ENCODE results near the gene SLAMF7. TPM values are rescaled to one million over a fixed set of nuclear protein-coding genes. Genes with fewer than 3 reads are reported as not detected.

Gene SLAMF7
- polyA plus RNA-seq, 1 experiment: not detected

DNA sequence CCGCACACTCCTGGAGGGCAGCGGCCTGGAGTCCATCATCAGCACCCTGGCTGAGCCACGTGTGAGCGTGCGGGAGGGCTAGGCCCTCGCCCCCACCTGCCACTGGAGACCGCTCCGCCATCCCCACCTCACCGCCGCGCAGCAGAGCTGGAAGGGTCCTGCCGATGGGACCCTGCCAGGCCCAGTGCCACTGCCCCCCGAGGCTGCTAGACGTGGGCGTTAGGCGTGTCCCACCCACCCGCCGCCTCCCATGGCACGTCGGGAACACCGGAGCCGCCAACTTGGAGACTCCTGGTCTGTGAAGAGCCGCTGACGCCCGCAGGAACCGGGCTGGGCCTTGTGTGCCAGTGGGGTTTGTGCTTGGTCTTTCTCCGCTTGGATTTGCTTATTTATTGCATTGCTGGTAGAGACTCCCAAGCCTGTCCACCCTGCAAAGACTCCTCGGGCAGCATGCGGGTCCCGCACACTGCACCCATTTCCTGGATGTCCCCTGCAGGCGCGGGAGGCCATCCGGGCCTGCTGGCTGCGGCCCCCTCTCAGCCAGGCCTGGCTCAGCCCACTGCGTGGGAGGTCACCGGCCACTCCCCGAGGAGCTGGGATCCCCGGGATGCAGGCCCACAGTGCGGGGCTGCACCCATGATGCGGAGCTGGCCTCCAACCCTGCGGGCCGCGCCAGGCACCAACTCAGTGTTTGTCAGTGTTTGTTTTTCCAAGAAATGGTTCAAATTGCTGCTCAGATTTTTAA is 63.0 kb downstream of the SLAMF7 start:
- ChIA-PET CTCF (no interaction called here), POLR2A (no interaction called here)
- TF ChIP-seq, protein P1, sequence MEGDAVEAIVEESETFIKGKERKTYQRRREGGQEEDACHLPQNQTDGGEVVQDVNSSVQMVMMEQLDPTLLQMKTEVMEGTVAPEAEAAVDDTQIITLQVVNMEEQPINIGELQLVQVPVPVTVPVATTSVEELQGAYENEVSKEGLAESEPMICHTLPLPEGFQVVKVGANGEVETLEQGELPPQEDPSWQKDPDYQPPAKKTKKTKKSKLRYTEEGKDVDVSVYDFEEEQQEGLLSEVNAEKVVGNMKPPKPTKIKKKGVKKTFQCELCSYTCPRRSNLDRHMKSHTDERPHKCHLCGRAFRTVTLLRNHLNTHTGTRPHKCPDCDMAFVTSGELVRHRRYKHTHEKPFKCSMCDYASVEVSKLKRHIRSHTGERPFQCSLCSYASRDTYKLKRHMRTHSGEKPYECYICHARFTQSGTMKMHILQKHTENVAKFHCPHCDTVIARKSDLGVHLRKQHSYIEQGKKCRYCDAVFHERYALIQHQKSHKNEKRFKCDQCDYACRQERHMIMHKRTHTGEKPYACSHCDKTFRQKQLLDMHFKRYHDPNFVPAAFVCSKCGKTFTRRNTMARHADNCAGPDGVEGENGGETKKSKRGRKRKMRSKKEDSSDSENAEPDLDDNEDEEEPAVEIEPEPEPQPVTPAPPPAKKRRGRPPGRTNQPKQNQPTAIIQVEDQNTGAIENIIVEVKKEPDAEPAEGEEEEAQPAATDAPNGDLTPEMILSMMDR (IDR thresholded peaks at IDR 0.05; ENCODE audit: low read depth, low read length): no peak
- Histone ChIP-seq H3K4me3 (ENCODE audit: low read depth, low read length) (no peak overlapping the region), H3K27me3 (ENCODE audit: control insufficient read depth, insufficient read depth, low read length) (no peaks in the 10 kb centered on the region), H3K27ac (ENCODE audit: low read depth, low read length) (no peak overlapping the region), H3K9me3 (ENCODE audit: control insufficient read depth, insufficient read depth, low read length) (peaks cover 6% of the 10 kb centered on the region; the same call in 1 of the 2 replicates)
- DNase-seq (ENCODE audit: low read depth, low spot score): no peak

Other genes starting within 250 kb of the SLAMF7 start
- not detected in 2 replicates for gene SLAMF6, start 216.0 kb upstream of the SLAMF7 start, polyA plus RNA-seq (2011; rRNA removed)
- gene CD84, start 159.8 kb upstream of the SLAMF7 start, polyA plus RNA-seq (2011; rRNA removed): not detected in 2 replicates
- not detected in 2 replicates for gene SLAMF1, start 92.2 kb upstream of the SLAMF7 start, polyA plus RNA-seq (2011; rRNA removed)
- gene CD48, start 27.4 kb upstream of the SLAMF7 start, polyA plus RNA-seq (2011; rRNA removed): not detected in 2 replicates
- gene LY9, start 56.9 kb downstream of the SLAMF7 start, polyA plus RNA-seq (2011; rRNA removed): not detected in 2 replicates
- gene CD244, start 123.6 kb downstream of the SLAMF7 start, polyA plus RNA-seq (2011; rRNA removed): not detected in 2 replicates
- not detected in 2 replicates for gene ITLN1, start 145.9 kb downstream of the SLAMF7 start, polyA plus RNA-seq (2011; rRNA removed)
- gene ITLN2, start 215.6 kb downstream of the SLAMF7 start, polyA plus RNA-seq (2011; rRNA removed): not detected in 2 replicates